ENCODE data around the gene TMED1. TPM values are rescaled to one million over a fixed set of nuclear protein-coding genes. Genes with fewer than 3 reads are reported as not detected.

The TMED1 gene
- total and polyA plus RNA-seq, 2 of the 13 experiments (the other 11 are each of a cell fraction or from before 2014, with no cell fraction given): 48.3 to 51.8 TPM

DNA sequence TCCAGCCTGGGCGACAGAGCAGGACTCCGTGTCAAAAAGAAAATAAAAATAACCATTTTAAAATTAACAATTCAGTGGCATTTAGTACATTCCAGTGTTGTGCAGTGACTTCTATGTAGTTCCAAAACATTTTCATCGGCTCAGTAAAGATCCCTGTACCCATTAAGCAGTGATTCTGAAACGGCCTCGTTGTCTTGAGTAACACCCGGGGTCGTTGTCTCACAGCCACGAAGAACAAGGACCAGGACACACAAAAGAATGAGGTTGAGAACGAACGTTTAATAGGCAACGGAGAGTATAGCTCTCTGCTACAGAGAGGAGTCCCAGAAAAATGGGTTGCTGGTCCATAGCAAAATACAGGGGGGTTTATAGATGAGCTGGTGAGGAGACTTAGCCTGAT is 2.4 kb upstream of the TMED1 start:
- DNase-seq (ENCODE audit: low spot score): no peak

More for the DNA sequence above, 2.4 kb upstream of the TMED1 start:
- H4K20me1 ChIP-seq (ENCODE audit: insufficient read depth, low read length): no peaks in the 10 kb centered on the region
- ChIA-PET POLR2A (no interaction called here), CTCF (ENCODE audit: low intra/inter-chr PET ratio, low total read pairs) (no interaction called here)
- intact Hi-C loops (cut with micrococcal nuclease; ENCODE audit: unreplicated experiment): loop anchor here (10.0 kb wide), 1 partner anchor 124 kb away; the partner anchor contains the start of gene DNM2
- FAIRE-seq (no peak), ATAC-seq (no peak)
- no peaks in the 10 kb centered on the region for H3K36me3 ChIP-seq (replicated peaks in 1 of 2; ENCODE audit: control insufficient read depth in 1 of 2, insufficient read depth in 2 of 2, low read length in 2 of 2)
- TF ChIP-seq, protein P1, sequence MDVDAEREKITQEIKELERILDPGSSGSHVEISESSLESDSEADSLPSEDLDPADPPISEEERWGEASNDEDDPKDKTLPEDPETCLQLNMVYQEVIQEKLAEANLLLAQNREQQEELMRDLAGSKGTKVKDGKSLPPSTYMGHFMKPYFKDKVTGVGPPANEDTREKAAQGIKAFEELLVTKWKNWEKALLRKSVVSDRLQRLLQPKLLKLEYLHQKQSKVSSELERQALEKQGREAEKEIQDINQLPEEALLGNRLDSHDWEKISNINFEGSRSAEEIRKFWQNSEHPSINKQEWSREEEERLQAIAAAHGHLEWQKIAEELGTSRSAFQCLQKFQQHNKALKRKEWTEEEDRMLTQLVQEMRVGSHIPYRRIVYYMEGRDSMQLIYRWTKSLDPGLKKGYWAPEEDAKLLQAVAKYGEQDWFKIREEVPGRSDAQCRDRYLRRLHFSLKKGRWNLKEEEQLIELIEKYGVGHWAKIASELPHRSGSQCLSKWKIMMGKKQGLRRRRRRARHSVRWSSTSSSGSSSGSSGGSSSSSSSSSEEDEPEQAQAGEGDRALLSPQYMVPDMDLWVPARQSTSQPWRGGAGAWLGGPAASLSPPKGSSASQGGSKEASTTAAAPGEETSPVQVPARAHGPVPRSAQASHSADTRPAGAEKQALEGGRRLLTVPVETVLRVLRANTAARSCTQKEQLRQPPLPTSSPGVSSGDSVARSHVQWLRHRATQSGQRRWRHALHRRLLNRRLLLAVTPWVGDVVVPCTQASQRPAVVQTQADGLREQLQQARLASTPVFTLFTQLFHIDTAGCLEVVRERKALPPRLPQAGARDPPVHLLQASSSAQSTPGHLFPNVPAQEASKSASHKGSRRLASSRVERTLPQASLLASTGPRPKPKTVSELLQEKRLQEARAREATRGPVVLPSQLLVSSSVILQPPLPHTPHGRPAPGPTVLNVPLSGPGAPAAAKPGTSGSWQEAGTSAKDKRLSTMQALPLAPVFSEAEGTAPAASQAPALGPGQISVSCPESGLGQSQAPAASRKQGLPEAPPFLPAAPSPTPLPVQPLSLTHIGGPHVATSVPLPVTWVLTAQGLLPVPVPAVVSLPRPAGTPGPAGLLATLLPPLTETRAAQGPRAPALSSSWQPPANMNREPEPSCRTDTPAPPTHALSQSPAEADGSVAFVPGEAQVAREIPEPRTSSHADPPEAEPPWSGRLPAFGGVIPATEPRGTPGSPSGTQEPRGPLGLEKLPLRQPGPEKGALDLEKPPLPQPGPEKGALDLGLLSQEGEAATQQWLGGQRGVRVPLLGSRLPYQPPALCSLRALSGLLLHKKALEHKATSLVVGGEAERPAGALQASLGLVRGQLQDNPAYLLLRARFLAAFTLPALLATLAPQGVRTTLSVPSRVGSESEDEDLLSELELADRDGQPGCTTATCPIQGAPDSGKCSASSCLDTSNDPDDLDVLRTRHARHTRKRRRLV (CRISPR knock-in tag; IDR thresholded peaks at IDR 0.05): 0 out of 2 replicates have a peak, but pooled peaks have one; percentile 49
- TF ChIP-seq SP5 (CRISPR knock-in tag; IDR thresholded peaks at IDR 0.05; ENCODE audit: borderline replicate concordance, low read depth): no peak
- no peak for TF ChIP-seq RELA (CRISPR knock-in tag; IDR thresholded peaks at IDR 0.05)
- H3K79me2 ChIP-seq (ENCODE audit: insufficient read depth, low read length): no peaks in the 10 kb centered on the region
- in situ Hi-C loops (cut with HindIII; ENCODE audit: extremely low pct_ligation_motif_present, low pct_unique_long_range_greater_than_20kb): no loop called here
- no peak overlapping the region for H3K27ac ChIP-seq (ENCODE audit: extremely low read length, insufficient read depth, low read length)
- H3K9ac ChIP-seq (ENCODE audit: insufficient read depth, low read depth, low read length): no peak overlapping the region
- H3K9me3 ChIP-seq (ENCODE audit: low read length): no peaks in the 10 kb centered on the region
- no peak overlapping the region for H2AFZ ChIP-seq (ENCODE audit: low read length)
- no peaks in the 10 kb centered on the region for H3K27me3 ChIP-seq (ENCODE audit: control insufficient read depth in 1 of 2, insufficient read depth in 2 of 2, low read length in 2 of 2)
- H3K4me3 ChIP-seq (replicated peaks in 1 of 3; ENCODE audit: insufficient read depth in 1 of 3, low read depth in 2 of 3, low read length in 3 of 3): no peak overlapping the region
- no TSS peak for BruUV-seq (replicated peaks)
- WGBS (ENCODE audit: low lambda C conversion rate): 69% methylated on average over 11 of the region's 11 CpGs
- peaks cover 64% of the 10 kb centered on the region for H3K4me1 ChIP-seq (ENCODE audit: insufficient read depth, low read length)
- no peak overlapping the region for H3K4me2 ChIP-seq (ENCODE audit: low read depth, low read length)
